Thyroid gland (tissue), 4 donors: ENCODE data around the gene KLHDC7B. TPM values are rescaled to one million over a fixed set of nuclear protein-coding genes. Genes with fewer than 3 reads are reported as not detected.
A peak's percentile ranks its signal among the peaks of the same experiment; 100 is the strongest.

Source experiments
- DNase-seq, 2 donors: peaks; one replicate each; pipeline ENCODE4 v3.0.0-alpha.2; 2019
- H3K27ac ChIP-seq, 3 donors: fragments of 200-600 bp; sonication (generic); 1 replicate in 2 of 3; 2 replicates in 1 of 3; pipeline ENCODE4 v1.5.1; 2016 to 2019; ENCODE audit warnings: mild to moderate bottlenecking in 1 of 3, moderate library complexity in 1 of 3
- H3K27me3 ChIP-seq: fragments of 200-600 bp; sonication (generic); one replicate; pipeline ENCODE4 v1.5.1; 2019
- H3K36me3 ChIP-seq, 2 donors: fragments of 200-600 bp; sonication (generic); one replicate each; pipeline ENCODE4 v1.5.1; 2016 to 2019
- H3K4me1 ChIP-seq, 2 donors: fragments of 200-600 bp; sonication (generic); one replicate each; pipeline ENCODE4 v1.5.1; 2017 to 2019
- H3K4me3 ChIP-seq, 3 donors: fragments of 200-600 bp; sonication (generic); replicated peaks in 1 of 3; 1 replicate in 2 of 3; 2 replicates in 1 of 3; pipeline ENCODE4 v1.5.1; 2016; ENCODE audit warnings: mild to moderate bottlenecking in 1 of 3
- H3K9me3 ChIP-seq: fragments of 200-600 bp; sonication (generic); one replicate; pipeline ENCODE4 v1.5.1; 2017
- POLR2A ChIP-seq, 2 donors: fragments of 450-650 bp; IDR thresholded peaks; one replicate each; pipeline ENCODE4 v1.6.1; 2017; ENCODE audit warnings: antibody characterized with exemption in 2 of 2, mild to moderate bottlenecking in 2 of 2, moderate library complexity in 1 of 2
- WGBS, 2 donors: methylation state at CpG; one replicate each; pipeline ENCODE4 v1.1.5; 2017; 5-methylcytosine and 5-hydroxymethylcytosine counted together
- intact Hi-C: fragments of 100-400 bp; cut with DNase I; formaldehyde crosslinking; loops from one replicate; pipeline ENCODE4 v1.15.1; 2023
- total RNA-seq, 4 donors: library from RNA; depleted of rRNA; stranded (reverse); fragments of >200 nt; gene quantifications; one replicate each; pipeline ENCODE4 v1.2.3, GENCODE V29; 2016
- TF ChIP-seq, protein P1 (sequence below), 6 experiments: fragments of 200-600 bp in 3 of 6; fragments of 450-650 bp in 3 of 6; sonication (generic) in 3 of 6; IDR thresholded peaks; one replicate each; pipeline ENCODE4 v1.5.1; 2016 to 2019; ENCODE audit warnings: antibody characterized with exemption in 6 of 6, mild to moderate bottlenecking in 2 of 6, inconsistent platforms in 1 of 6, moderate library complexity in 1 of 6

KLHDC7B gene
- under 1 TPM in 1 of 4 donors, not detected in 3; 0.27 TPM for total RNA-seq

DNA sequence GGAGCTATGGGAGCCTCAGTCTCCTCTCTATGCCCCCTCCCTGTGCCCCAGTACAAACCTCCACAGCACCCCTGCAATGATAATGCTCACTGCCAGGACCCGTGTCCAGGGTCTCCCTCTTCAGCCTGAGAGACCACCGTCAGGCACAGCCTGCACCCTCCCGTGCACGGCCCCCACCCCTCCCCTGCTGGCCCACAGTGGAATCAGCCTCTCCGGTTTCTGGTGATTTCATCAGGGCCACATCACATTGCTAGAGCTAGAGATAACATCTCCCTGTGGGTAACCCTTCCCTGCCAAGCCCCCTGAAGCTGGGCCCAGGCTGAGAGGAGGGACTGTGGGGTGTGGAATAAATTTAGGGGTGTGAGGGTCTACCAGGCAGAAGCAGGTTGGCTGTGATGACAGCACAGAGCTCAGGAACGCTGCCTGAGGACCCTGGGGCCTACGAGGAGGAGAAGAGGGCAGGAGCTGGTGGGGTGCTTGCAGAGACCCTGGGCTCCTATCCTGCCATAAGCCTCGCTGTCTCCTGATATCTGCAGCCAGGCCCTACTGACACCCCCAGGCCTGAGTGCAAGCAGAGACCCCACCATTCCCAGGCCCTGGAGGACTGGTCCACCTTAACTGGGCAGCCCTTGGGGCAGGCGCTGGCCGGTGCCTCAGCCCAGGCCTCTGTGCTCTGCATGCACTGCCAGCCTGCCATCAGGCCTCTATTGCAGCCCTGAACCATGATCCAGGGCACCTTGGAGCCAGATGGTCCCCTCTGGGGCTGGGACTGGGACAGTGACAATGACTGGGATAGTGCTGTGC lies at the start of gene KLHDC7B:
TSS of gene KLHDC7B (plus strand) at position 378 of the 804 bp plus-strand sequence. CDS start at position 723, 345 bp downstream.
- peaks cover 9 to 37% of the 10 kb centered on the region in 2 donors for H3K4me1 ChIP-seq
- DNase-seq, result no peak
- H3K36me3 ChIP-seq, result no peaks in the 10 kb centered on the region
- 76 to 77% methylated on average over 7 to 10 of the region's 10 CpGs for WGBS, 2 donors
- no peak within 1 kb of the TSS for H3K4me3 ChIP-seq
- TF ChIP-seq, protein P1, sequence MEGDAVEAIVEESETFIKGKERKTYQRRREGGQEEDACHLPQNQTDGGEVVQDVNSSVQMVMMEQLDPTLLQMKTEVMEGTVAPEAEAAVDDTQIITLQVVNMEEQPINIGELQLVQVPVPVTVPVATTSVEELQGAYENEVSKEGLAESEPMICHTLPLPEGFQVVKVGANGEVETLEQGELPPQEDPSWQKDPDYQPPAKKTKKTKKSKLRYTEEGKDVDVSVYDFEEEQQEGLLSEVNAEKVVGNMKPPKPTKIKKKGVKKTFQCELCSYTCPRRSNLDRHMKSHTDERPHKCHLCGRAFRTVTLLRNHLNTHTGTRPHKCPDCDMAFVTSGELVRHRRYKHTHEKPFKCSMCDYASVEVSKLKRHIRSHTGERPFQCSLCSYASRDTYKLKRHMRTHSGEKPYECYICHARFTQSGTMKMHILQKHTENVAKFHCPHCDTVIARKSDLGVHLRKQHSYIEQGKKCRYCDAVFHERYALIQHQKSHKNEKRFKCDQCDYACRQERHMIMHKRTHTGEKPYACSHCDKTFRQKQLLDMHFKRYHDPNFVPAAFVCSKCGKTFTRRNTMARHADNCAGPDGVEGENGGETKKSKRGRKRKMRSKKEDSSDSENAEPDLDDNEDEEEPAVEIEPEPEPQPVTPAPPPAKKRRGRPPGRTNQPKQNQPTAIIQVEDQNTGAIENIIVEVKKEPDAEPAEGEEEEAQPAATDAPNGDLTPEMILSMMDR (IDR thresholded peaks at IDR 0.05), result no peak
- TF ChIP-seq POLR2A (IDR thresholded peaks at IDR 0.05), result no peak
- no peaks in the 10 kb centered on the region for H3K9me3 ChIP-seq
- no peaks in the 10 kb centered on the region for H3K27me3 ChIP-seq
- intact Hi-C loops, result no loop called here
- H3K27ac ChIP-seq, result peak within 1 kb of the TSS in 2 of 3 donors; percentile 14 to 76

DNA sequence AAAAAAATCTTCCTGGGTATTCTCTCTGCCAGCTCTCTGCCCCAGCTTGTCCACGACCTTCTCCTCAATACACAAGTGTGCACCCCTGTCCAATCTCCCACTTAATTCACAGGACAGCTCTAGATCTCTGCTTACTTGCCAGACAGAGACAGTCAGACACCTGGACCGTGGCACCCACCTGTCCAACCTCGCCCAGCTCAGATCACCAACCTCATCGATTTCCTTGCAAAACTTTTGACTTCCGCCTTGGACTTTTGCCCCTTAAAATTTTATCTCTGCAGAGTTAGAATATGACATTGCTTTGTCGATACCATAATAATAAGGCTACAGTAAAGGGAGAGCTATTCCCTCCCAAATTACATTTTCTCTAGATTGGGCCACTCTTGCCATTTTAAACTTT lies 48.6 kb upstream of the KLHDC7B start:
- intact Hi-C loops, result no loop called here
- no peaks in the 10 kb centered on the region for H3K36me3 ChIP-seq
- TF ChIP-seq, protein P1 (IDR thresholded peaks at IDR 0.05), result no peak
- no peak for TF ChIP-seq POLR2A (IDR thresholded peaks at IDR 0.05)
- H3K4me1 ChIP-seq, result peaks cover 4 to 10% of the 10 kb centered on the region in 2 donors
- DNase-seq, result no peak
- no peak overlapping the region for H3K4me3 ChIP-seq
- H3K27ac ChIP-seq, result no peak overlapping the region
- H3K9me3 ChIP-seq, result no peaks in the 10 kb centered on the region
- no peaks in the 10 kb centered on the region for H3K27me3 ChIP-seq
- WGBS, 2 donors, result 92 to 93% methylated on average over 6 of the region's 6 CpGs

DNA sequence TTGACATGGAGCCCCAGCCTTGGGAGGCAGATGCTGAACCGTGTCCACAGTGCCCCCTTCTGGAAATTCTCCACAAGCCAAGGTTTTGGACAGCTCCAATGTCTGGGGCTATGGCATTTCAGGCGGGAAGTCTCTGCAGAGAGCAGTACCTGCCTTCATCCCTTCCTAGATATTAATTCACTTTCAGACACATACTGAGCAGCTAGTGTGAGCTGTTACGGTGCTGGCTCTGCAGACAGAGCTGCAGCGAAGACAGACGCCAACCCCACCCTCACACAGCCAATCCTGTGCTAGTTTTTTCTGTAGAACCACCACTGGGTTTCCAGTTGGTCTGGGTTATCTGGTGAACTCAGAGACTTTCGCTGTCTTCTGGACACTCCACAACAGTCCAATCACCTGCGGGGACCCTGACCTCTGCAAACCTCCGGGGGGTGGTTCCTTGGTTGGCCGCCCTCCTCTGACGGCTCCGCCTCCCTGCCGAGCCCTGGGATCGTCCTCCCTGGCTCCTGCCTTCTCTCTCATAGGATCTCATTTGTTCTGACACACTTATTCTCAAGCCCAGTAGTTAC lies 47.3 kb upstream of the KLHDC7B start:
- no peak overlapping the region for H3K4me3 ChIP-seq
- H3K4me1 ChIP-seq, result peaks cover 4 to 10% of the 10 kb centered on the region in 2 donors
- TF ChIP-seq, protein P1 (IDR thresholded peaks at IDR 0.05), result peak; percentile 15 to 72 (median 64)
- no peak for TF ChIP-seq POLR2A (IDR thresholded peaks at IDR 0.05)
- H3K27me3 ChIP-seq, result no peaks in the 10 kb centered on the region
- peak overlapping the region in 1 of 3 donors; percentile 41 for H3K27ac ChIP-seq
- whole genome bisulfite sequencing, 2 donors, result 8 to 17% methylated on average over 13 of the region's 13 CpGs
- peak; percentile 75 to 80 for DNase-seq
- intact Hi-C loops, result no loop called here
- peaks cover 10 to 11% of the 10 kb centered on the region in 2 donors for H3K36me3 ChIP-seq
- no peaks in the 10 kb centered on the region for H3K9me3 ChIP-seq

DNA sequence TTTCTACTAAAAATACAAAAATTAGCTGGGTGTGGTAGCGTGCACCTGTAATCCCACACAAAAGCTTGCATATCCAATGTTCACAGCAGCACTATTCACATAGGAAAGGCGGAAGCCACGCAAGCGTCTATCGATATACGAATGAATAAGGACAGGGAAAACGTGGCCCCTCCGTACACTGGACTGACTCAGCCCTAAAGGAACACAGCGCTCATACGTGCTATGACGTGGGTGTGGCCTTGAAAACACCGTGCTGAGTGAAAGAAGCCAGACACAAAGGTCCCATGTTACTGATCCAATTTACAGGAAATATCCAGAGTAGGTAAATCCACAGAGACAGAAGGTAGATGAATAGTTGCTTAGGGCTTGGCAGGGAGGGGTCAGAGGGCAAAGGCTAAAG lies 45.2 kb upstream of the KLHDC7B start:
- no peak overlapping the region for H3K27ac ChIP-seq
- no peak for TF ChIP-seq POLR2A (IDR thresholded peaks at IDR 0.05)
- TF ChIP-seq, protein P1 (IDR thresholded peaks at IDR 0.05), result no peak
- WGBS, 2 donors, result 92 to 96% methylated on average over 12 of the region's 12 CpGs
- peaks cover 4 to 10% of the 10 kb centered on the region in 2 donors for H3K4me1 ChIP-seq
- no peaks in the 10 kb centered on the region for H3K27me3 ChIP-seq
- intact Hi-C loops, result loop anchor here (10.0 kb wide), 1 partner anchor 256 kb away; the partner anchor contains the start of gene TUBGCP6
- H3K36me3 ChIP-seq, result peaks cover 18 to 19% of the 10 kb centered on the region in 2 donors
- H3K9me3 ChIP-seq, result no peaks in the 10 kb centered on the region
- DNase-seq, result no peak
- H3K4me3 ChIP-seq, result no peak overlapping the region

DNA sequence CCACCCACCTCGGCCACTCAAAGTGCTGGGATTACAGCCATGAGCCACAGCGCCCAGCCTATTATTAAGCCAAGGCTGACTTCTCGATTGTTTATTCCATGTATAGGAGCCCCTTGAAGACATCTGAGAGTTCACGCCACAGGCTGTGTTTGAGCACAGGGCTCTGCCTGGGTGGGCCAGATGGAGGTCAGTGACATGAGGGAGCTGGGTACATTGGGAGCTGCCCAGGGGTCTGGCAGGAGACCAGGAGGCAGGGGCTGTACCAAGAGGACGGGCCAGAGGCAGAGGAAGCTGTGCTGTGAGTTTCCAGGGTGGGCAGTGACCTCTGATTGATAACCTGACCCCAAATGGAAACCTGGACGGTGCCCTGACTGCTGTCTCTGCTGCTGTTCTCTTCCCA lies 43.6 kb upstream of the KLHDC7B start:
- H3K9me3 ChIP-seq, result no peaks in the 10 kb centered on the region
- H3K4me1 ChIP-seq, result peaks cover 13 to 20% of the 10 kb centered on the region in 2 donors
- WGBS, 2 donors, result 92 to 93% methylated on average over 6 of the region's 6 CpGs
- DNase-seq, result no peak
- peaks cover 23 to 27% of the 10 kb centered on the region in 2 donors for H3K36me3 ChIP-seq
- TF ChIP-seq, protein P1 (IDR thresholded peaks at IDR 0.05), result no peak
- no peak overlapping the region for H3K4me3 ChIP-seq
- no peak overlapping the region for H3K27ac ChIP-seq
- H3K27me3 ChIP-seq, result no peaks in the 10 kb centered on the region
- intact Hi-C loops, result loop anchor here (10.0 kb wide), 1 partner anchor 257 kb away; the partner anchor contains the start of gene TUBGCP6
